HUES6 (cell line): ENCODE data around the gene TEDDM1.
A peak's percentile ranks its signal among the peaks of the same experiment; 100 is the strongest.

Experiments
- H3K27ac ChIP-seq: 2 replicates; pipeline ENCODE4 v1.7.0; 2013; ENCODE audit warnings: low read depth, mild to moderate bottlenecking, low read length, inconsistent platforms
- H3K27me3 ChIP-seq: 2 replicates; pipeline ENCODE4 v1.6.1; 2013; ENCODE audit warnings: low read length; ENCODE audit not compliant: control insufficient read depth, insufficient read depth
- H3K36me3 ChIP-seq: 2 replicates; pipeline ENCODE4 v1.6.1; 2013; ENCODE audit warnings: low read length; ENCODE audit not compliant: control insufficient read depth, insufficient read depth
- H3K4me1 ChIP-seq: 2 replicates; pipeline ENCODE4 v1.6.1; 2013; ENCODE audit warnings: low read length; ENCODE audit not compliant: control insufficient read depth, insufficient read depth
- H3K4me3 ChIP-seq: 2 replicates; pipeline ENCODE4 v1.5.1; 2013; ENCODE audit warnings: low read depth, low read length
- H3K9ac ChIP-seq: one replicate; pipeline ENCODE4 v1.6.1; 2013; ENCODE audit warnings: mild to moderate bottlenecking, low read length
- H3K9me3 ChIP-seq: 2 replicates; pipeline ENCODE4 v1.6.1; 2013; ENCODE audit warnings: low read depth, low read length; ENCODE audit not compliant: control insufficient read depth, insufficient read depth

Gene TEDDM1

GRCh38 chr1:182406012-182406411 lies 5.5 kb upstream of the TEDDM1 start:
- H3K36me3 ChIP-seq: no peaks in the 10 kb centered on the region
- H3K9me3 ChIP-seq: peaks cover 9% of the 10 kb centered on the region; the same call in 1 of the 2 replicates
- no peaks in the 10 kb centered on the region for H3K27me3 ChIP-seq
- no peak overlapping the region for H3K27ac ChIP-seq
- H3K4me3 ChIP-seq: no peak overlapping the region
- no peak overlapping the region for H3K9ac ChIP-seq
- peaks cover 2% of the 10 kb centered on the region; the same call in 1 of the 2 replicates for H3K4me1 ChIP-seq

DNA sequence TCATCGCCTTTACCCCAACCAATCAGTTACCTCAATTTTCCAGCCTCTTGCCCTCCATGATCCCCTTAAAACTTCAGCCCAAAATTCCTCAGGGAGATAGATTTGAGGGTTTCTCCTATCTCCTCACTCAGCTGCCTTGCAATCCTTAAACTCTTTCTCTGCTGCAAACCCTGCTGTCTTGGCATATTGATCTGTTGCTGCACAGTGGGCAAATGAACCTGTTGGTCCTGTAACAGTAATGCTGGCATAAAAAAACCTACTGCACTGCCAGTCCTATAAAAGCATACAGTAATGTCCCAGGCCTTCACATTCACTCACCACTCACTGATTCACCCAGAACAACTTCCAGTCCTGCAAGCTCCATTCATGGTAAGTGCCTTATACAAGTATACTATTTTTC lies 5.1 kb upstream of the TEDDM1 start:
- H3K9ac ChIP-seq: no peak overlapping the region

GRCh38 chr1:182404781-182405180 lies 4.3 kb upstream of the TEDDM1 start:
- Histone ChIP-seq H3K9me3 (peaks cover 9% of the 10 kb centered on the region; the same call in 1 of the 2 replicates), H3K9ac (no peak overlapping the region), H3K27ac (no peak overlapping the region), H3K27me3 (no peaks in the 10 kb centered on the region), H3K4me3 (no peak overlapping the region), H3K36me3 (no peaks in the 10 kb centered on the region), H3K4me1 (peaks cover 2% of the 10 kb centered on the region; the same call in 1 of the 2 replicates)

More for the DNA sequence above, 5.1 kb upstream of the TEDDM1 start:
- H3K9me3 ChIP-seq: peaks cover 9% of the 10 kb centered on the region; the same call in 1 of the 2 replicates
- no peaks in the 10 kb centered on the region for H3K36me3 ChIP-seq
- peaks cover 2% of the 10 kb centered on the region; the same call in 1 of the 2 replicates for H3K4me1 ChIP-seq
- H3K27ac ChIP-seq: no peak overlapping the region
- no peaks in the 10 kb centered on the region for H3K27me3 ChIP-seq
- H3K4me3 ChIP-seq: no peak overlapping the region

DNA sequence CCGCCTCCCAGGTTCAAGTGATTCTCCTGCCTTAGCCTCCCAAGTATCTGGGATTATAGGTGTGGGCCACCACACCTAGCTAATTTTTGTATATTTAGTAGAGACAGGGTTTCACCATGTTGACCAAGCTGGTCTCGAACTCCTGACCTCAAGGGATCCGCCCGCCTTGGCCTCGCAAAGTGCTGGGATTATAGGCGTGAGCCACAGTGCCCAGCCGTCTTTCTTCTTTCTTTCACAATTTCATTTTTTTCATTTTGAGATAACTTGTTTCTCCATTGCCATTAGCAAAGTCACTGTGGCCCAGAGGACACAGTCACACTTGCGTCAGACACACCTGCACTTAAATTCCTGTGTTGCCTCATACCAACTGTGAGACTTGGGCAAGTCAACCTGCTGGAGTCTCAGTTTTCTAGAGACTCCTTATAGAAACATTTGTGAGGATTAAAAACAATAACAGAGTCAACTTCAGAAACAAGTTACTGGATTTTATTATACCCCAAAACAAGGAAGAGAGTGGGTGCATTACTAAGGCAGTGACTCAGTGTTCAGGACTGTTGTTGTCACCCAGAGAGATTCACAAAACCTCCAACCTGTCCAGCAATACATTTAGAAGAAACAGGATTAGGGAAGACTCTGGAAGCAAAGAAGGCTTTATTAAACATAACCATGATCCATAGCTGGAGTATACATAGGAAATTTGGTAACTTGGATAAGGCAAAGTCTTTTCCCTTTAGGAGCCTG lies 2.6 kb downstream of the TEDDM1 start:
- Histone ChIP-seq H3K4me3 (no peak overlapping the region), H3K9me3 (no peaks in the 10 kb centered on the region), H3K36me3 (no peaks in the 10 kb centered on the region), H3K27ac (no peak overlapping the region), H3K9ac (no peak overlapping the region), H3K4me1 (peaks cover 3% of the 10 kb centered on the region), H3K27me3 (no peaks in the 10 kb centered on the region)

DNA sequence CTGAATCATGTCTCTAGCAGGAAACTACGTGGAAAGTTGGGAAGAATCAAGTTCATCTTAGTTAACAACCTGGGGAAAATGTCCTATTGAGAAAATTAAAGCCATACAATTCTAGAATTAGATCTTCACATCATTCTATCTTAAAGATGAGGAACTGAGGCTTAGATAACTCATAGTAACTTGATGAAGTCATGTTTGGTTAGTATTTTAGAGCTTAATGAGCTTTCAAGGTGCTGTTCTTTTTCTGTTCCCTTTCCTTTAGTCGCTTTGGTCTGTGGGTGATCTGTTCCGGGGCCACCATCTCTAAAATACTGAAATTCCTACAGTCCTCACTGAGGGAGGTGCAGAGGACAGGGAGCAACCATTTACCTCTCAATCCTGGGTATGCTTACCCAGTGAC lies 4.6 kb downstream of the TEDDM1 start:
- H3K4me1 ChIP-seq: peaks cover 7% of the 10 kb centered on the region
- no peaks in the 10 kb centered on the region for H3K27me3 ChIP-seq
- no peak overlapping the region for H3K4me3 ChIP-seq
- no peak overlapping the region for H3K9ac ChIP-seq
- no peaks in the 10 kb centered on the region for H3K36me3 ChIP-seq
- H3K27ac ChIP-seq: no peak overlapping the region
- no peaks in the 10 kb centered on the region for H3K9me3 ChIP-seq

- H3K9ac ChIP-seq: no peak overlapping the region
- H3K4me3 ChIP-seq: no peak overlapping the region
- peaks cover 7% of the 10 kb centered on the region for H3K4me1 ChIP-seq
- H3K27me3 ChIP-seq: no peaks in the 10 kb centered on the region
- H3K9me3 ChIP-seq: no peaks in the 10 kb centered on the region
- H3K36me3 ChIP-seq: peaks cover 11% of the 10 kb centered on the region
- no peak overlapping the region for H3K27ac ChIP-seq
Measured at GRCh38 chr1:182394055-182394775, 6.3 kb downstream of the TEDDM1 start.

DNA sequence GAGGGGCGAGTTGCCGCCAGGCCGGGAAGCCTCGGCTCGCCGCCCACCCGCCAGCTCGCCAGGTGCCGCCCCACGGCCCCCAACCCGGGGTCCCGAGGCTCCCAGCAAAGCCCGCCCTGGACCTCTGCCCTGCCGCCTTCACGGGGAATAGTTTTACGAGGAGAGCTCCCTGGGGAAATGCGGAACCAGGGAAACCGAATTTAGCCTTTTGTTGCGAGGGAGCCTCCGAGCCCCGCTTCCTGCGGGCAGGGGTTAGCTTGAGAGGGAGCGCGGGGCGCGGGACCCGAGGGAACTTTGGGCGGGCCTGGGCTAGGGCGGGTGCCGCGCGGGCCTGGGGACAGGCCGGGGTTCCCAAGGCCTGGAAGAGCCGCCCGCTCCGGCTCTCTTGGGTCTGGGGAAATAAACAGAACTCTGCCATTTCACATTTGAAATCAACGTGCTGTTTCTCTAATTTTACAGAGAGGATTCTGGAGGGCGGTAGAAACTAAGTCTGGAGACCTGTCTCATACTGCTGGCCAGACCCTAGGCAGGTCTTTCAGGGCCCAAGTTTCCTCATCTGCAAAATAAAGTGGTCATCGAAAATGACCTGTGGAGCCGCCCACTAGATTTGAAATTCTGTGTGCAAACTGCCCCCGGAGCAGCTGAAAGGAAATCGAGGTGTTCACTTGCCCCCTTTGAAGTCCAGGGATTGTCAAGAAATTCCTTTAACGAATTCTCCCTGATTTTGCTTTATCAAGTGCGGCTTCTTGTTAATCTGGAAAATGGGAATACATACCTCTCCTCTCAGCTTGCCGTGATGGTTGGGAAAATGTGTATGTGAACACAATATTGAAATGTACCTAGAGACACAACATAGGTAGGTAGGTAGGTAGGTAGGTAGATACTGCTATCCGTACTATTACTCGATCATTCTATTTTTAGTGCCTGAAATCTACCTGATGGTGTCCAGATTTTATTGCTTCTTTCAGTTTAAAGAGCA lies 8.1 kb downstream of the TEDDM1 start:
- peak overlapping the region; percentile 97 for H3K27ac ChIP-seq
- H3K36me3 ChIP-seq: peaks cover 30% of the 10 kb centered on the region
- peaks cover 7% of the 10 kb centered on the region for H3K4me1 ChIP-seq
- H3K27me3 ChIP-seq: no peaks in the 10 kb centered on the region
- no peaks in the 10 kb centered on the region for H3K9me3 ChIP-seq
- peak overlapping the region; percentile 91 for H3K9ac ChIP-seq
- H3K4me3 ChIP-seq: peak overlapping the region; percentile 94

- peak within 1 kb of the TSS; percentile 97 for H3K27ac ChIP-seq
- H3K27me3 ChIP-seq: no peaks in the 10 kb centered on the region
- H3K9ac ChIP-seq: peak within 1 kb of the TSS; percentile 96
- H3K4me1 ChIP-seq: peaks cover 7% of the 10 kb centered on the region
- H3K36me3 ChIP-seq: peaks cover 38% of the 10 kb centered on the region
- H3K4me3 ChIP-seq: peak within 1 kb of the TSS; percentile 94
- H3K9me3 ChIP-seq: no peaks in the 10 kb centered on the region
Measured at GRCh38 chr1:182391362-182392049, 9.0 kb downstream of the TEDDM1 start, which contains the start of gene GLUL. Gene GLUL, minus strand, starts transcription at chr1:182391790. Its CDS starts 3,053 bp downstream, at chr1:182388737.

GRCh38 chr1:182391028-182391361 lies 9.5 kb downstream of the TEDDM1 start:
- H3K9ac ChIP-seq: peak overlapping the region; percentile 96
- H3K4me3 ChIP-seq: peak overlapping the region; percentile 94
- H3K27ac ChIP-seq: peak overlapping the region; percentile 95
- no peaks in the 10 kb centered on the region for H3K9me3 ChIP-seq
- no peaks in the 10 kb centered on the region for H3K27me3 ChIP-seq
- H3K36me3 ChIP-seq: peaks cover 43% of the 10 kb centered on the region
- H3K4me1 ChIP-seq: peaks cover 7% of the 10 kb centered on the region

DNA sequence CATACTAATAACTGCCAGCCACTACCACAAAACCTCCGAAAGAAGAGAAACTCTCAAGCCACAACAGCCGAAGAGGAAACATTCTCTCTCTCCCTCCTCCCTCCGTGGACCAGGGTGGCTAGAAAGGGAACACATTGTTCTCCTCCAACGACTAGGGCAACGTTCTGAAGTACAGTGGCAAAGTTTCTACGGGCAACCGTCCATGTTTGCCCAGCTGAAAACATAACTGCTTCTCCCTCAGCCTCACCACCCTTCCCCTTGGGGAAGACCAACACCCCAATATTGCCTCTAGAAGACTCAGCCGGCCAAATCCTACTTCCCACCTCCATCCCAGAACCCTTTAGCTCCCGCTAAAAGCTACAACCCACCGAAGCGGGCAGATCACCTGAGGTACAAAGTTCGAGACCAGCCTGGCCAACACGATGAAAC lies 10.8 kb downstream of the TEDDM1 start:
- Histone ChIP-seq H3K27me3 (no peaks in the 10 kb centered on the region), H3K36me3 (peaks cover 56% of the 10 kb centered on the region), H3K4me3 (peak overlapping the region; percentile 94), H3K4me1 (peaks cover 7% of the 10 kb centered on the region), H3K9me3 (no peaks in the 10 kb centered on the region), H3K9ac (peak overlapping the region; percentile 96), H3K27ac (no peak overlapping the region)
